ENCODE measurements around the gene PAK5. TPM values are rescaled to one million over a fixed set of nuclear protein-coding genes. Genes with fewer than 3 reads are reported as not detected.

Gene PAK5
- total and polyA plus RNA-seq, 2 donors (not counting 1 experiment from before 2014, with no cell fraction given) = not detected

- Mint-ChIP-seq H3K27me3 (peaks cover 9% of the 10 kb centered on the region), H3K9me3 (ENCODE audit: insufficient read depth) (no peaks in the 10 kb centered on the region), H3K4me1 (no peaks in the 10 kb centered on the region), H3K4me3 (no peak overlapping the region), H3K27ac (no peak overlapping the region)
- Histone ChIP-seq H3K4me2 (replicated peaks; ENCODE audit: low read depth, low read length, poor library complexity, severe bottlenecking) (no peak overlapping the region), H3K79me2 (ENCODE audit: control insufficient read depth, insufficient read depth, low read length) (no peaks in the 10 kb centered on the region), H3K9me3 (ENCODE audit: control extremely low read depth in 1 of 3, control insufficient read depth in 2 of 3, insufficient read depth in 1 of 3, low read length in 2 of 3) (no peaks in the 10 kb centered on the region), H3K4me1 (ENCODE audit: control insufficient read depth in 2 of 2, insufficient read depth in 2 of 2, low read length in 2 of 2) (no peaks in the 10 kb centered on the region), H4K20me1 (ENCODE audit: control insufficient read depth, insufficient read depth, low read length, poor library complexity, severe bottlenecking) (no peaks in the 10 kb centered on the region), H3K27me3 (replicated peaks in 1 of 4; ENCODE audit: control extremely low read depth in 1 of 4, control insufficient read depth in 3 of 4, insufficient read depth in 4 of 4, low read length in 3 of 4) (peaks cover 0 to 3% (median under 1%) of the 10 kb centered on the region in 4 experiments), H2AFZ (ENCODE audit: insufficient read depth, low read depth, low read length, poor library complexity, severe bottlenecking) (no peak overlapping the region), H3K27ac (ENCODE audit: low read length in 2 of 2) (no peak overlapping the region), H3K36me3 (replicated peaks in 1 of 2; ENCODE audit: control extremely low read depth in 1 of 2, control insufficient read depth in 1 of 2, extremely low read depth in 1 of 2, insufficient read depth in 2 of 2, low read length in 1 of 2) (no peaks in the 10 kb centered on the region), H3K4me3 (ENCODE audit: control extremely low read depth in 1 of 5, extremely low read depth in 1 of 5, insufficient read depth in 1 of 5, low read depth in 2 of 5, low read length in 4 of 5) (no peak overlapping the region), H3K9ac (ENCODE audit: low read length) (no peak overlapping the region)
- no peak for TF ChIP-seq CTCF (IDR thresholded peaks at IDR 0.05)
- TF ChIP-seq EZH2 (IDR thresholded peaks at IDR 0.05; ENCODE audit: borderline replicate concordance, insufficient read depth, low read depth, low read length, poor library complexity, severe bottlenecking) = no peak
- ChIA-PET CTCF (no interaction called here), POLR2A (no interaction called here)
- ATAC-seq (ENCODE audit: low read depth) = no peak
- no peak for DNase-seq
- WGBS (ENCODE audit: insufficient coverage) = no CpG with 5 or more reads among the region's 1 CpG
- intact Hi-C loops (cut with micrococcal nuclease) = no loop called here
Observed at GRCh38 chr20:9575836-9576235, 263.0 kb downstream of the PAK5 start.

DNA sequence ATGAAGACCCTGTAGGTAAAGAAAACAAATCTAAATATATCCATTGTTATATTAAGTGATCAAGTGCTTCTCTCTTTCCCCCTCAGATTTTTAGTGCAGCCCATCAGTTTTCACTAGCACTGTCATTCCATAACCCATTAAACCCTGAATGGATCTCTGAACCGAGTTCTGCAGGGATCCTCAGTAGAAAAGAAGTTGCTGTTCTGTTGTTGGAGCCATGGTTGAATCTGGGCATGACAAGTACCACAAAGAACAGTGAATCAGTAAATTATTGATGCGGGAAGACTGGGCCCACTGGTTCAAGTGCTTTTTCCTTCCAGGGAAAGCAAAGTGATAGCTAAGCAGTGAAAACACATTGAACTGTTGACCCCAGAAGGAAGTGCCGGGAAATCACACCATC, 264.1 kb downstream of the PAK5 start:
- Histone ChIP-seq H3K79me2 (ENCODE audit: control insufficient read depth, insufficient read depth, low read length) (no peaks in the 10 kb centered on the region), H4K20me1 (ENCODE audit: control insufficient read depth, insufficient read depth, low read length, poor library complexity, severe bottlenecking) (no peaks in the 10 kb centered on the region), H3K4me2 (replicated peaks; ENCODE audit: low read depth, low read length, poor library complexity, severe bottlenecking) (no peak overlapping the region), H3K27ac (ENCODE audit: low read length in 2 of 2) (no peak overlapping the region), H3K9me3 (ENCODE audit: control extremely low read depth in 1 of 3, control insufficient read depth in 2 of 3, insufficient read depth in 1 of 3, low read length in 2 of 3) (no peaks in the 10 kb centered on the region), H2AFZ (ENCODE audit: insufficient read depth, low read depth, low read length, poor library complexity, severe bottlenecking) (no peak overlapping the region), H3K27me3 (replicated peaks in 1 of 4; ENCODE audit: control extremely low read depth in 1 of 4, control insufficient read depth in 3 of 4, insufficient read depth in 4 of 4, low read length in 3 of 4) (peaks cover 0 to 3% (median under 1%) of the 10 kb centered on the region in 4 experiments), H3K4me3 (ENCODE audit: control extremely low read depth in 1 of 5, extremely low read depth in 1 of 5, insufficient read depth in 1 of 5, low read depth in 2 of 5, low read length in 4 of 5) (no peak overlapping the region), H3K9ac (ENCODE audit: low read length) (no peak overlapping the region), H3K4me1 (ENCODE audit: control insufficient read depth in 2 of 2, insufficient read depth in 2 of 2, low read length in 2 of 2) (no peaks in the 10 kb centered on the region), H3K36me3 (replicated peaks in 1 of 2; ENCODE audit: control extremely low read depth in 1 of 2, control insufficient read depth in 1 of 2, extremely low read depth in 1 of 2, insufficient read depth in 2 of 2, low read length in 1 of 2) (no peaks in the 10 kb centered on the region)
- Mint-ChIP-seq H3K27me3 (peaks cover 9% of the 10 kb centered on the region), H3K27ac (no peak overlapping the region), H3K9me3 (ENCODE audit: insufficient read depth) (no peaks in the 10 kb centered on the region), H3K4me3 (no peak overlapping the region), H3K4me1 (no peaks in the 10 kb centered on the region)
- no peak for ATAC-seq (ENCODE audit: low read depth)
- intact Hi-C loops (cut with micrococcal nuclease) = no loop called here
- no peak for DNase-seq
- ChIA-PET CTCF (no interaction called here), POLR2A (no interaction called here)
- 90% methylated on average over 2 of the region's 3 CpGs for WGBS (ENCODE audit: insufficient coverage)
- TF ChIP-seq CTCF (IDR thresholded peaks at IDR 0.05) (no peak), EZH2 (IDR thresholded peaks at IDR 0.05; ENCODE audit: borderline replicate concordance, insufficient read depth, low read depth, low read length, poor library complexity, severe bottlenecking) (no peak)

Data from B cell (primary cell).